ENCODE results near the gene BCAP29. TPM values are rescaled to one million over a fixed set of nuclear protein-coding genes. Genes with fewer than 3 reads are reported as not detected.

Gene BCAP29
- polyA plus RNA-seq, 1 of the 3 experiments (the other 2 are of a cell fraction): 29.2 TPM

- Histone ChIP-seq H3K9me2 (no peaks in the 10 kb centered on the region), H3K4me1 (ENCODE audit: control insufficient read depth in 1 of 2, insufficient read depth in 2 of 2, low read depth in 1 of 2, low read length in 1 of 2) (no peaks in the 10 kb centered on the region; a peak in 1 of 4 replicates), H3K27me3 (ENCODE audit: insufficient read depth) (no peaks in the 10 kb centered on the region), H2AFZ (ENCODE audit: low read depth) (no peak overlapping the region), H3K9ac (no peak overlapping the region), H3F3A (replicated peaks; ENCODE audit: insufficient read depth) (peaks cover 4% of the 10 kb centered on the region), H3K27ac (ENCODE audit: low read depth in 2 of 2, low read length in 1 of 2) (no peak overlapping the region), H3K79me2 (ENCODE audit: insufficient read depth) (peaks cover 50% of the 10 kb centered on the region), H3K4me2 (no peak overlapping the region), H3K36me3 (replicated peaks in 1 of 2; ENCODE audit: control insufficient read depth in 1 of 2, insufficient read depth in 2 of 2, low read length in 1 of 2) (peaks cover 42 to 54% of the 10 kb centered on the region in 2 experiments), H3K9me3 (no peaks in the 10 kb centered on the region), H4K20me1 (ENCODE audit: insufficient read depth) (no peaks in the 10 kb centered on the region), H3K4me3 (ENCODE audit: low read depth in 2 of 2, low read length in 1 of 2) (no peak overlapping the region)
- DNase-seq: no peak
- TF ChIP-seq TCF12 (IDR thresholded peaks at IDR 0.05) (no peak), FOXM1 (IDR thresholded peaks at IDR 0.05; ENCODE audit: low read depth) (no peak), SMC3 (IDR thresholded peaks at IDR 0.05; ENCODE audit: low read depth, low read length) (no peak), CHD2 (IDR thresholded peaks at IDR 0.05; ENCODE audit: low read length, partially characterized antibody) (no peak), YY1 (IDR thresholded peaks at IDR 0.05; ENCODE audit: low read depth) (no peak), NRF1 (IDR thresholded peaks at IDR 0.05; ENCODE audit: low read depth, low read length) (no peak), RFX5 (IDR thresholded peaks at IDR 0.05; ENCODE audit: low read length) (no peak), JUND (IDR thresholded peaks at IDR 0.05) (no peak), USF2 (IDR thresholded peaks at IDR 0.05; ENCODE audit: borderline replicate concordance, low read depth, low read length) (no peak), CTCF (IDR thresholded peaks at IDR 0.05) (no peak)
- ChIA-PET CTCF (interaction anchor here (0.8 to 1.2 kb wide), 2 partner anchors 19 to 174 kb away, joined by 3 read pairs; no protein-coding TSS in a partner anchor), POLR2A (no interaction called here)
- WGBS (ENCODE audit: low lambda C conversion rate): 97% methylated on average over 1 of the region's 1 CpG
Measured at GRCh38 chr7:107551936-107552335, 28.1 kb upstream of the BCAP29 start.

DNA sequence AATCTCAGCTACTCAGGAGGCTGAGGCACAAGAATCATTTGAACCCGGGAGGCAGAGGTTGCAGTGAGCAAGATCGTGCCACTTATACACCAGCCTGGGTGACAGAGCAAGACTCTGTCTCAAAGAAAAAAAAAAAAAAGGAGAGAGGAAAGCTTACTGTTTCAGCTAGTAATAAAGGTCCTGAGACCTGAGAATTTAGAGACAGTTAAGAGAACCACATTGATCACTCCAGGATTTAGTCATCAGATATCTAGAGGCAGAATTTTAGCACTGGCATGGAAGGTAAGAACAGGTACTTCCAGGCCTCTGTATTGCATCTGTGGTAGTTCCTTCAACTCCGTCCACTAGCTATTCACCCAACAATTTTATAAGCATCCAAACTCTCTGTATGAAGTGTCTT, 24.2 kb upstream of the BCAP29 start:
- Histone ChIP-seq H3K36me3 (replicated peaks in 1 of 2; ENCODE audit: control insufficient read depth in 1 of 2, insufficient read depth in 2 of 2, low read length in 1 of 2) (peaks cover 44 to 57% of the 10 kb centered on the region in 2 experiments), H3K27me3 (ENCODE audit: insufficient read depth) (no peaks in the 10 kb centered on the region), H3K9ac (no peak overlapping the region), H3K4me2 (no peak overlapping the region), H3K9me2 (no peaks in the 10 kb centered on the region), H3K9me3 (no peaks in the 10 kb centered on the region), H2AFZ (ENCODE audit: low read depth) (no peak overlapping the region), H3K4me3 (ENCODE audit: low read depth in 2 of 2, low read length in 1 of 2) (no peak overlapping the region), H3F3A (replicated peaks; ENCODE audit: insufficient read depth) (peaks cover 4% of the 10 kb centered on the region), H3K79me2 (ENCODE audit: insufficient read depth) (peaks cover 70% of the 10 kb centered on the region), H3K4me1 (ENCODE audit: control insufficient read depth in 1 of 2, insufficient read depth in 2 of 2, low read depth in 1 of 2, low read length in 1 of 2) (peaks cover 0 to 15% of the 10 kb centered on the region in 2 experiments; a peak in 2 of 4 replicates), H3K27ac (ENCODE audit: low read depth in 2 of 2, low read length in 1 of 2) (no peak overlapping the region), H4K20me1 (ENCODE audit: insufficient read depth) (no peaks in the 10 kb centered on the region)
- TF ChIP-seq FOSL2 (IDR thresholded peaks at IDR 0.05; ENCODE audit: borderline replicate concordance, low read depth) (no peak), PBX3 (IDR thresholded peaks at IDR 0.05) (no peak), NRF1 (IDR thresholded peaks at IDR 0.05; ENCODE audit: low read depth, low read length) (no peak), RCOR1 (IDR thresholded peaks at IDR 0.05; ENCODE audit: low read length) (no peak), GATA2 (CRISPR knock-in tag; IDR thresholded peaks at IDR 0.05) (no peak), JUND (IDR thresholded peaks at IDR 0.05) (no peak), EZH2phosphoT487 (IDR thresholded peaks at IDR 0.05; ENCODE audit: borderline replicate concordance, low read depth) (no peak), RAD21 (IDR thresholded peaks at IDR 0.05; ENCODE audit: low read length) (no peak)
- TF ChIP-seq, protein P1, sequence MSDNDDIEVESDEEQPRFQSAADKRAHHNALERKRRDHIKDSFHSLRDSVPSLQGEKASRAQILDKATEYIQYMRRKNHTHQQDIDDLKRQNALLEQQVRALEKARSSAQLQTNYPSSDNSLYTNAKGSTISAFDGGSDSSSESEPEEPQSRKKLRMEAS (IDR thresholded peaks at IDR 0.05; ENCODE audit: low read depth): no peak
- TF ChIP-seq, protein P2, sequence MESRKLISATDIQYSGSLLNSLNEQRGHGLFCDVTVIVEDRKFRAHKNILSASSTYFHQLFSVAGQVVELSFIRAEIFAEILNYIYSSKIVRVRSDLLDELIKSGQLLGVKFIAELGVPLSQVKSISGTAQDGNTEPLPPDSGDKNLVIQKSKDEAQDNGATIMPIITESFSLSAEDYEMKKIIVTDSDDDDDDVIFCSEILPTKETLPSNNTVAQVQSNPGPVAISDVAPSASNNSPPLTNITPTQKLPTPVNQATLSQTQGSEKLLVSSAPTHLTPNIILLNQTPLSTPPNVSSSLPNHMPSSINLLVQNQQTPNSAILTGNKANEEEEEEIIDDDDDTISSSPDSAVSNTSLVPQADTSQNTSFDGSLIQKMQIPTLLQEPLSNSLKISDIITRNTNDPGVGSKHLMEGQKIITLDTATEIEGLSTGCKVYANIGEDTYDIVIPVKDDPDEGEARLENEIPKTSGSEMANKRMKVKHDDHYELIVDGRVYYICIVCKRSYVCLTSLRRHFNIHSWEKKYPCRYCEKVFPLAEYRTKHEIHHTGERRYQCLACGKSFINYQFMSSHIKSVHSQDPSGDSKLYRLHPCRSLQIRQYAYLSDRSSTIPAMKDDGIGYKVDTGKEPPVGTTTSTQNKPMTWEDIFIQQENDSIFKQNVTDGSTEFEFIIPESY (IDR thresholded peaks at IDR 0.05; ENCODE audit: borderline replicate concordance, low read depth): no peak
- ChIA-PET POLR2A (interaction anchor here (0.7 kb wide), 1 partner anchor 386 kb away, joined by 3 read pairs; no protein-coding TSS in a partner anchor), CTCF (no interaction called here)
- no peak for DNase-seq
- WGBS (ENCODE audit: low lambda C conversion rate): 92% methylated on average over 3 of the region's 3 CpGs
